ENCODE data around the gene TSPAN9. TPM values are rescaled to one million over a fixed set of nuclear protein-coding genes. Genes with fewer than 3 reads are reported as not detected.

The TSPAN9 gene
- total and polyA plus RNA-seq, 9 of the 15 experiments (the other 6 are each of a cell fraction or from before 2014, with no cell fraction given), result 0.23 to 2.1 (median 0.60) TPM; not detected in 2

GRCh38 chr12:3041558-3042164 lies 35.5 kb upstream of the TSPAN9 start:
- Histone ChIP-seq H2AFZ (ENCODE audit: low read depth, low read length) (no peak overlapping the region), H3K79me2 (ENCODE audit: control insufficient read depth, insufficient read depth, low read length) (no peaks in the 10 kb centered on the region), H3K9me1 (ENCODE audit: control insufficient read depth, insufficient read depth, low read length) (no peaks in the 10 kb centered on the region), H3K4me2 (ENCODE audit: insufficient read depth, low read length) (no peak overlapping the region), H4K20me1 (replicated peaks; ENCODE audit: control insufficient read depth, insufficient read depth, low read length) (peaks cover 5% of the 10 kb centered on the region; the same call in 1 of the 2 replicates), H3K4me1 (replicated peaks in 1 of 2; ENCODE audit: control insufficient read depth in 2 of 2, insufficient read depth in 2 of 2, low read length in 2 of 2) (peaks cover 0 to 8% of the 10 kb centered on the region in 2 experiments; a peak in 2 of 5 replicates), H3K9me3 (replicated peaks; ENCODE audit: control insufficient read depth, insufficient read depth, low read depth, low read length) (no peaks in the 10 kb centered on the region), H3K9ac (ENCODE audit: insufficient read depth in 1 of 2, low read depth in 2 of 2, low read length in 2 of 2) (no peak overlapping the region), H3K27ac (ENCODE audit: extremely low read depth, low read depth, low read length) (no peak overlapping the region), H3K36me3 (ENCODE audit: control insufficient read depth, insufficient read depth, low read length) (peaks cover 39% of the 10 kb centered on the region; the same call in 1 of the 3 replicates), H3K4me3 (no peak overlapping the region), H3K27me3 (ENCODE audit: control insufficient read depth in 2 of 2, insufficient read depth in 2 of 2, low read length in 2 of 2) (no peaks in the 10 kb centered on the region)
- no TSS peak for BruUV-seq (replicated peaks)
- peak; percentile 90 for FAIRE-seq
- CTCF ChIA-PET (ENCODE audit: low intra/inter-chr PET ratio), result interaction anchor here (0.7 to 1.1 kb wide), 2 partner anchors 149 to 256 kb away, joined by 3 to 5 read pairs; no protein-coding TSS in a partner anchor
- WGBS (ENCODE audit: insufficient coverage, low coverage, missing lambda C conversion rate), result 51% methylated on average over 8 of the region's 11 CpGs
- intact Hi-C loops (cut with micrococcal nuclease) (loop anchor here (1.0 kb wide), 2 partner anchors 188 to 195 kb away; no protein-coding TSS in a partner anchor), in situ Hi-C loops (cut with MboI) (no loop called here)
- ATAC-seq, result peak; percentile 99
- POLR2A ChIA-PET, result no interaction called here
- DNase-seq (ENCODE audit: extremely low read depth in 1 of 4, low spot score in 3 of 4), result peak; percentile 78 to 85 (median 78)
- TF ChIP-seq ZNF583 (CRISPR knock-in tag; IDR thresholded peaks at IDR 0.05) (no peak), PATZ1 (CRISPR knock-in tag; IDR thresholded peaks at IDR 0.05; ENCODE audit: borderline replicate concordance) (no peak), RAD21 (CRISPR knock-in tag; conservative IDR thresholded peaks at IDR 0.05 in 1 of 2, IDR thresholded peaks at IDR 0.05 in 1 of 2) (peak; percentile 27 to 46; a peak in 3 of 4 replicates), RBM25 (IDR thresholded peaks at IDR 0.05; ENCODE audit: low read depth, low read length, severe bottlenecking) (peak; percentile 43), HCFC1 (IDR thresholded peaks at IDR 0.05; ENCODE audit: low read depth, low read length) (0 out of 2 replicates have a peak, but pooled peaks have one; percentile 16), KAT8 (IDR thresholded peaks at IDR 0.05; ENCODE audit: low read depth) (no peak), HDAC8 (tag; IDR thresholded peaks at IDR 0.05) (no peak), ZNF146 (CRISPR knock-in tag; IDR thresholded peaks at IDR 0.05; ENCODE audit: unreplicated experiment) (no peak), RCOR1 (IDR thresholded peaks at IDR 0.05; ENCODE audit: borderline replicate concordance in 1 of 2, low read depth in 2 of 2, low read length in 2 of 2) (0 out of 4 replicates have a peak, but pooled peaks of 1 of the 2 experiments have one; percentile 14), JUND (IDR thresholded peaks at IDR 0.05; ENCODE audit: borderline replicate concordance, low read depth, low read length) (peak; percentile 8; the same call in 1 of the 2 replicates), JUND (tag; IDR thresholded peaks at IDR 0.05; ENCODE audit: borderline replicate concordance, low read depth, low read length) (no peak), SMC3 (conservative IDR thresholded peaks at IDR 0.05; ENCODE audit: insufficient read depth, low read depth, low read length) (peak; percentile 46; the same call in 1 of the 2 replicates), MAZ (CRISPR knock-in tag; conservative IDR thresholded peaks at IDR 0.05 in 1 of 2, IDR thresholded peaks at IDR 0.05 in 1 of 2) (peak; percentile 39 to 92; a peak in 3 of 4 replicates), RB1 (IDR thresholded peaks at IDR 0.05; ENCODE audit: low read depth) (peak; percentile 35; the same call in 1 of the 2 replicates), ZNF212 (CRISPR knock-in tag; IDR thresholded peaks at IDR 0.05) (no peak)
- TF ChIP-seq, protein P1, sequence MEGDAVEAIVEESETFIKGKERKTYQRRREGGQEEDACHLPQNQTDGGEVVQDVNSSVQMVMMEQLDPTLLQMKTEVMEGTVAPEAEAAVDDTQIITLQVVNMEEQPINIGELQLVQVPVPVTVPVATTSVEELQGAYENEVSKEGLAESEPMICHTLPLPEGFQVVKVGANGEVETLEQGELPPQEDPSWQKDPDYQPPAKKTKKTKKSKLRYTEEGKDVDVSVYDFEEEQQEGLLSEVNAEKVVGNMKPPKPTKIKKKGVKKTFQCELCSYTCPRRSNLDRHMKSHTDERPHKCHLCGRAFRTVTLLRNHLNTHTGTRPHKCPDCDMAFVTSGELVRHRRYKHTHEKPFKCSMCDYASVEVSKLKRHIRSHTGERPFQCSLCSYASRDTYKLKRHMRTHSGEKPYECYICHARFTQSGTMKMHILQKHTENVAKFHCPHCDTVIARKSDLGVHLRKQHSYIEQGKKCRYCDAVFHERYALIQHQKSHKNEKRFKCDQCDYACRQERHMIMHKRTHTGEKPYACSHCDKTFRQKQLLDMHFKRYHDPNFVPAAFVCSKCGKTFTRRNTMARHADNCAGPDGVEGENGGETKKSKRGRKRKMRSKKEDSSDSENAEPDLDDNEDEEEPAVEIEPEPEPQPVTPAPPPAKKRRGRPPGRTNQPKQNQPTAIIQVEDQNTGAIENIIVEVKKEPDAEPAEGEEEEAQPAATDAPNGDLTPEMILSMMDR (IDR thresholded peaks at IDR 0.05 in 2 of 3, conservative IDR thresholded peaks at IDR 0.05 in 1 of 3; ENCODE audit: insufficient read depth in 2 of 3, low read depth in 1 of 3, low read length in 3 of 3), result peak; percentile 63 to 74 (median 71)

Data from K562 (cell line).